ENCODE measurements around the gene AJAP1. TPM values are rescaled to one million over a fixed set of nuclear protein-coding genes. Genes with fewer than 3 reads are reported as not detected.

Gene AJAP1
- total RNA-seq, 6 experiments from 2014 or later, result not detected

DNA sequence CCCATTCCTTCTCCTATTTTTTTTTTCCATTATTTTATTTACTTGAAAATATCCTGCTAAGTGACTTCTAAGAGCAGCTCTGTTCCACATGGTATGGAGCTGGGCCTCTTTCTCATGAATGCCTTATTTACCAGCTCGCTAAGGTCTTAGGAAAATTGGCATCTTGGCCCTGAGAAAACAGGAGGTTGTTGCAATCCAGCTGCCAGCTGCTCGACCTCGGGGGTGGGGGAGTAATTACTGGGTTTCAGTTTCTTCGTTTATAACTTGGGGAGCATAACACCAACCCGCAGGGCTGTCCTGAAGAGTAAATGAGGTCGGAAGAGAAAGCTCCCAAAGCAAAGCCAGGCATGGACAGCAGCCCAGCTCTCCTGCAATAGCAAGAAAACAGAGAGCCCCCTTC is 176.3 kb downstream of the AJAP1 start:
- H3K9me3 Mint-ChIP-seq, result peaks cover 62% of the 10 kb centered on the region
- DNase-seq, result no peak
- no peaks in the 10 kb centered on the region; the same call in none of the 2 replicates for H3K27me3 Mint-ChIP-seq (ENCODE audit: insufficient read depth)
- H3K4me3 Mint-ChIP-seq, result no peak overlapping the region
- TF ChIP-seq, protein P1, sequence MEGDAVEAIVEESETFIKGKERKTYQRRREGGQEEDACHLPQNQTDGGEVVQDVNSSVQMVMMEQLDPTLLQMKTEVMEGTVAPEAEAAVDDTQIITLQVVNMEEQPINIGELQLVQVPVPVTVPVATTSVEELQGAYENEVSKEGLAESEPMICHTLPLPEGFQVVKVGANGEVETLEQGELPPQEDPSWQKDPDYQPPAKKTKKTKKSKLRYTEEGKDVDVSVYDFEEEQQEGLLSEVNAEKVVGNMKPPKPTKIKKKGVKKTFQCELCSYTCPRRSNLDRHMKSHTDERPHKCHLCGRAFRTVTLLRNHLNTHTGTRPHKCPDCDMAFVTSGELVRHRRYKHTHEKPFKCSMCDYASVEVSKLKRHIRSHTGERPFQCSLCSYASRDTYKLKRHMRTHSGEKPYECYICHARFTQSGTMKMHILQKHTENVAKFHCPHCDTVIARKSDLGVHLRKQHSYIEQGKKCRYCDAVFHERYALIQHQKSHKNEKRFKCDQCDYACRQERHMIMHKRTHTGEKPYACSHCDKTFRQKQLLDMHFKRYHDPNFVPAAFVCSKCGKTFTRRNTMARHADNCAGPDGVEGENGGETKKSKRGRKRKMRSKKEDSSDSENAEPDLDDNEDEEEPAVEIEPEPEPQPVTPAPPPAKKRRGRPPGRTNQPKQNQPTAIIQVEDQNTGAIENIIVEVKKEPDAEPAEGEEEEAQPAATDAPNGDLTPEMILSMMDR (IDR thresholded peaks at IDR 0.05), result no peak
- no peaks in the 10 kb centered on the region for H3K4me1 Mint-ChIP-seq (ENCODE audit: low read depth)
- H3K27ac Mint-ChIP-seq, result no peak overlapping the region
- peaks cover 6% of the 10 kb centered on the region for H3K36me3 Mint-ChIP-seq (ENCODE audit: low read depth)

DNA sequence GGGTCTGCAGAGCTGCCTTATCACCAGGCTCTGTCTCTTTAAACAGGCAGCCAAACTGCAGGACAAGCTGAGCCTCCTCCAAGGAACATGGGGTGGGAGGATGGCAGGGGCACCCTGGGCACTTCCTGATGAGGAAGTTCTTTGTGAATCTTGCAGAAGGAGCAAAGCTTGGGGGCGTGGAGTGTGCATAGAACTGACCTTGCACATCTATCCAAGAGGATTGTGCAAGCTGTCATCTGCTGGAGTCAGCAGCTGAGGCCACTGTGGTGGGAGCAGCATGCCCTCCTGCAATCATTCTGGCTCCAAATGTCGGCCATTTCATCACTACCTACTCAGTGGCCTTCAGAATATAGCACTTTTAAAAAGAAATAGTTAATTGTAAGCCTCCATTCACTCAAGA is 182.2 kb downstream of the AJAP1 start:
- no peak for DNase-seq
- TF ChIP-seq, protein P1 (IDR thresholded peaks at IDR 0.05), result no peak
- H3K27ac Mint-ChIP-seq, result no peak overlapping the region
- no peaks in the 10 kb centered on the region; the same call in none of the 2 replicates for H3K27me3 Mint-ChIP-seq (ENCODE audit: insufficient read depth)
- no peaks in the 10 kb centered on the region; the same call in 1 of the 2 replicates for H3K36me3 Mint-ChIP-seq (ENCODE audit: low read depth)
- H3K9me3 Mint-ChIP-seq, result peaks cover 61% of the 10 kb centered on the region
- H3K4me3 Mint-ChIP-seq, result no peak overlapping the region
- H3K4me1 Mint-ChIP-seq (ENCODE audit: low read depth), result no peaks in the 10 kb centered on the region

DNA sequence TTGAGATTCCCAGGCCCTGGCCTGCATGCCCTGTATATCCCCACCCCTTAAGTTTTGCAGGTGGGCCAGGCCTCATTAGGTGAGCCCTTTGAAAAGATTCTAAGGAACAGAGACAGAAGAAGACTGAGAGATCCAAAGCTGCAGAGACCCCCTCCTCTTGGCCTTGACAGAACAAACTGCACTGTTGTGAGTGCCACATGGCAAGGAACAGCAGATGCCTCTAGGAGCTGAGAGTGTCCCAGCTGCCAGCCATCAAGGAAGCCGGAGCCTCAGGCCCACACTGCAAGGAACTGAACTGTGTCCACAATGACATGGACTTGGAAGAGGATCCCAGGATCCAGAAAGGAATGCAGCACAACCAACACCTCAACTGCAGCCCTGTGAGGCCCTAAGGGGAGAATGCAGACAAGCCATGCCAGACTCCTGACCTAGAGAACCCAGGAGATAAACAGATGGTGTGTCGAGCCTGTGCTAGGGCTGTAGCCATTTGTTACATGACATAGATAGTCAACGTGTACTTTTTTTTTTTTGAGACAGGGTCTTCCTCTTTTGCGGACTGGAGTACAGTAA is 182.7 kb downstream of the AJAP1 start:
- Mint-ChIP-seq H3K4me3 (no peak overlapping the region), H3K4me1 (ENCODE audit: low read depth) (no peaks in the 10 kb centered on the region), H3K36me3 (ENCODE audit: low read depth) (no peaks in the 10 kb centered on the region; the same call in 1 of the 2 replicates), H3K9me3 (peaks cover 66% of the 10 kb centered on the region), H3K27ac (no peak overlapping the region), H3K27me3 (ENCODE audit: insufficient read depth) (no peaks in the 10 kb centered on the region; the same call in none of the 2 replicates)
- TF ChIP-seq, protein P1 (IDR thresholded peaks at IDR 0.05), result no peak
- DNase-seq, result no peak

DNA sequence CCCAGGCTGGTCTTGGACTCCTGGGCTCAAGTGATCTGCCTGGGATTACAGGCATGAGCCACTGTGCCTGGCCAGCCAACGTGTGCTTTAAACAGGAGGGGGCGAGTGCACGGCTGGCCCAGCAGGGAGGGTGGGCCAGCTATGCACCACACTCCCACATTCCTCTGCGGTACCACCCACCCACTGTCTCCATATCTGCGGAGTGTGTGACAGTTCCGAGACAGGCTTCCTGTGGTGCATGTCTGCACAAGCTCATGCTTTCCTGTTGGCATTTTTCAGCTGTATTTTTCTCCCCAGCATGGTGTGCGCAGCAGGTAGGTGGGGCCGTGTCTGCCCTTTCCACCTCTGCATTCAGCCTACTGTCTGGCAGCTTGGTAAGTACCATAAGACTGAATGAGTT is 183.3 kb downstream of the AJAP1 start:
- H3K27ac Mint-ChIP-seq, result no peak overlapping the region
- no peaks in the 10 kb centered on the region; the same call in 1 of the 2 replicates for H3K36me3 Mint-ChIP-seq (ENCODE audit: low read depth)
- DNase-seq, result no peak
- TF ChIP-seq, protein P1 (IDR thresholded peaks at IDR 0.05), result no peak
- H3K4me3 Mint-ChIP-seq, result no peak overlapping the region
- no peaks in the 10 kb centered on the region for H3K4me1 Mint-ChIP-seq (ENCODE audit: low read depth)
- peaks cover 70% of the 10 kb centered on the region for H3K9me3 Mint-ChIP-seq
- H3K27me3 Mint-ChIP-seq (ENCODE audit: insufficient read depth), result no peaks in the 10 kb centered on the region; the same call in 1 of the 2 replicates

DNA sequence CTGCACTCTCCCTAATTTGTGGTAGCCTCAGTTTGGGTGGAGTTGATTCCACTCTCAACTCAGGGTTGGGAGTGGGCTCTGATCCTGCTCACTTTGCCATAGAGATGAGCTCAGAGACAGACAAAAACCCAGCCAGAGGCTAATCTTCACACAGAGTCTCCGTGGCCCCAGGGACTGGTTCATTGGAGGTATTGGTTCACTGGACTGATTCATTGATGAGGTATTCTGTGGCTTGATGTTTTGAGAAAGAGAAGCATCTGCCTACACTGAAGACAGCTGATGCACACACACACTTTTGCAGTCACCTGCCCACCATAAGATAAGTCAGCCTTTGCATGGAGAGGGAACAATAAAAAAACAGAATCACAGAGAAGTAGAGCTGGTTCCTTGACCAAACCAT is 183.8 kb downstream of the AJAP1 start:
- Mint-ChIP-seq H3K4me3 (no peak overlapping the region), H3K9me3 (peaks cover 65% of the 10 kb centered on the region), H3K36me3 (ENCODE audit: low read depth) (no peaks in the 10 kb centered on the region; the same call in 1 of the 2 replicates), H3K27ac (no peak overlapping the region), H3K27me3 (ENCODE audit: insufficient read depth) (no peaks in the 10 kb centered on the region; the same call in 1 of the 2 replicates), H3K4me1 (ENCODE audit: low read depth) (no peaks in the 10 kb centered on the region)
- TF ChIP-seq, protein P1 (IDR thresholded peaks at IDR 0.05), result no peak
- no peak for DNase-seq
